ENCODE measurements around the gene MGMT.

Gene MGMT

DNA sequence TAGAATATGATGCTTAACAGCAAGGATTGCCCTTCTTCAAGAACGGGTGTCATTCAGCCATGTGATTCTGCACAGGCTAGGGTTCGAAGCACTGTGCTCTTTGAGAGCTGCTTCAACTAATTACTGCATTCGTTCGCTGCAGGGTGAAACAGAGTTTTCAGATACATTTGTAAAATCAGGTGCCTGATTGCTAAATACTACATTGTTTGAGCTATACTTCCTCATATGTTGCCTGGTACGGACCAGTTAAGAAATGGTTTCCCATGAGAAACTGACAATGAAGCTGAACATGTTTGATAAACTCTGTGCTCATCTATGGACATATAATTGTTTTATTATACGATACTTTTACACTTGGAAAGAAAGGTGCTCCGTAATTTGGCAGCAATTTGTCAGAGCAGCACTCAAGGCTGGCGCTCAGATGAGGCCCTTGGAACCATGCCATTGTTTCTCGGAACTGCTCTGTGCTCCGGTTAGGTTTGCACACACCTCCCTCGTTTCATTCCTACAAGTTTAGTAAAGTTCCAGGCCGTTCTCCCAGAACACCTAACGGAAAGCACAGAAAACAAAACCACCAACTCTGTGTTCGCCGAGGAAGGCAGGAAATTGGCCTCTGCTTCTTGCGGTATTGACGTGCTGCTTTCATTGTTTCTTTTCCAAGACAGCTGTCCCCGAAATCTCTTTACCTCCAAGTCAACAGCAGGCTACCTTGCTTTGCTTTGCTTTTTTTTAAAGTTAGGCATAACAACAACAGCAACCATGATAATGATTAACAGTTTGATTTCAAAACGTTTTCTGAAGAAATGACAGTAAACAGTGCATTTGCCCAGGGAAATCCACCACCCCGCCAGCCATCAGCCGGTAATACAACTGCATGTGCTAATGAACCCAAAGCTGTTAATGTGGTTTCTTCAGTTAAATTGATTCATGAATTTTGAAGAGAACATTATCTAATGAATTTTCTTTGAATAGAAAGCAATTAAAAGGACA lies 290.2 kb downstream of the MGMT start:
- H3K27ac ChIP-seq: no peak overlapping the region
- no peak for DNase-seq (ENCODE audit: low spot score)
- POLR2A ChIA-PET (ENCODE audit: low non-redundant PET): no interaction called here
- CTCF ChIA-PET: interaction anchor here (0.7 kb wide), 1 partner anchor 266 kb away, joined by 3 read pairs; no protein-coding TSS in a partner anchor
- TF ChIP-seq, protein P1, sequence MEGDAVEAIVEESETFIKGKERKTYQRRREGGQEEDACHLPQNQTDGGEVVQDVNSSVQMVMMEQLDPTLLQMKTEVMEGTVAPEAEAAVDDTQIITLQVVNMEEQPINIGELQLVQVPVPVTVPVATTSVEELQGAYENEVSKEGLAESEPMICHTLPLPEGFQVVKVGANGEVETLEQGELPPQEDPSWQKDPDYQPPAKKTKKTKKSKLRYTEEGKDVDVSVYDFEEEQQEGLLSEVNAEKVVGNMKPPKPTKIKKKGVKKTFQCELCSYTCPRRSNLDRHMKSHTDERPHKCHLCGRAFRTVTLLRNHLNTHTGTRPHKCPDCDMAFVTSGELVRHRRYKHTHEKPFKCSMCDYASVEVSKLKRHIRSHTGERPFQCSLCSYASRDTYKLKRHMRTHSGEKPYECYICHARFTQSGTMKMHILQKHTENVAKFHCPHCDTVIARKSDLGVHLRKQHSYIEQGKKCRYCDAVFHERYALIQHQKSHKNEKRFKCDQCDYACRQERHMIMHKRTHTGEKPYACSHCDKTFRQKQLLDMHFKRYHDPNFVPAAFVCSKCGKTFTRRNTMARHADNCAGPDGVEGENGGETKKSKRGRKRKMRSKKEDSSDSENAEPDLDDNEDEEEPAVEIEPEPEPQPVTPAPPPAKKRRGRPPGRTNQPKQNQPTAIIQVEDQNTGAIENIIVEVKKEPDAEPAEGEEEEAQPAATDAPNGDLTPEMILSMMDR (conservative IDR thresholded peaks at IDR 0.05; ENCODE audit: low read depth): no peak

DNA sequence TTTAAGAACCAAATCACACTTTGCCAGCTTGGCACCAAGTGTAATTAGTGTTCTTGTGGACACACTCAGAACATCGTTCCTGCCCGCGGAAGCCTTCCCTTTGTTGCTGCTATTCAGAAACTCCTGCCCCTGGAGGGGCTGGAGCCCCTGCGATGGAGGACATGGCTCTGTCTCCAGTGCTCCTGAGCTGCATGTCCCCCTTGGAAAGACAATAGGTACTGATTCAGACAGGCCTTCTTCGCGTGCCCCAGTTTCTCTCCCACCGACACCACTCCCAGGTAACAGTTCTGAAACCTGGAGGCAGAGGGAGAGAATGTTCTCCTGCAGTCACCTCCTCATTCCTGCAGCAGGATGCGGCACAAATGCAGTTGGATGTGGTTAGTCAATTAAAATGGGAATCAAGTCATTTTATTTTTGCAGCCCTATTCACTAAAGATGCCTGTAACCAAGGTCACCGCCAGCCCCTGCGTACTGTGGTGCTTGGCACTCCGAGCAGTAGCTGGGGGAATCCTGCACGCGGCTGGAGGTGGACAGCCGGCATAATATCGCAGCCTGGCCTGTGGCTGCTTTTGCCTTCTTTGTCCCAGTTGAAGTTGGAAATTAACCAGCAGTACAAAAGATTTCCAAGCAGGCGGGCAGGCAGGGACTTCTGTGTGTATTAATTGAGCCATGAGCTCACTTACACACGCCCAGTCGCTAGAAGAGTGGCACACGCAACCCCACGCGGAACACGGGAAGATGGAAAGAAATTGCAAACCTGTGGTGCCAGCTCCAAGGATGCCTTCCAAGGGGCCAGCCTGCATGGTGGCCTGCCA lies 291.4 kb downstream of the MGMT start:
- POLR2A ChIA-PET (ENCODE audit: low non-redundant PET): no interaction called here
- no peak for DNase-seq (ENCODE audit: low spot score)
- CTCF ChIA-PET: interaction anchor here (0.7 kb wide), 1 partner anchor 265 kb away, joined by 3 read pairs; no protein-coding TSS in a partner anchor
- H3K27ac ChIP-seq: no peak overlapping the region
- TF ChIP-seq, protein P1 (conservative IDR thresholded peaks at IDR 0.05; ENCODE audit: low read depth): no peak

DNA sequence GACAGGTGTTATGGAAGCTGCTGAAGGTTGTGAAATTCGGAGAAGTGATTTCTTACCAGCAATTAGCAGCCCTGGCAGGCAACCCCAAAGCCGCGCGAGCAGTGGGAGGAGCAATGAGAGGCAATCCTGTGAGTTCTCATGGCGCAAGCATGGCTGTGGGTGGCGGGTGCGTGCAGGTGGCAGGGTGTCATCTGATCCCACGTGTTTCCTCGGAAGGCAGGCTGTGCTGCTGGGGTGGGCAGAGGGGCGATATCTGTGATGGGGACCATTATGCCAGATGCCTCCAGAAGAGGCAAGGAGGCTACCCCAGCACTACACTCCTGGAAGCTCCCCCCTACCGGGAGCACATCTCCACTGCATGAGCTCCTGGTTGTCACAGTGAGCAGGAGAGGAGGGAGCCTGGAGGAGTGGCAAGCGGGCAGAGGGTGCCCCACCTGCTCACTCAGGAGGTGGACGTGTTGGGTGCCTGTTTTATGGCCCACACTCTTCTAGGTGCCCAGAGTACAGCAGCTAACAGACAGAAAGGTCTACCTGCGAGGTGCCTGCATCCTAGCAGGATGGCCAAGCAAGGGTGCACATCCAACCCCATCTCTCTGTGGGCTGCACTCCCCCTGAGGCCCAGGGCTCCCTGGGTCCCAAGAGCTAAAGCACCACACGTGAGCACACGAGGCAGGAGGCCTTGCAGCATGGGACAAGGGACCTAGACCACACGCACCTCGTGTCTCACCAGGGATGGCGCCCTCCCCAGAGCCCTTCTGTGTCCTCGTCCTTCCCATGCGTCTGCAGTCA lies 292.4 kb downstream of the MGMT start:
- TF ChIP-seq, protein P1 (conservative IDR thresholded peaks at IDR 0.05; ENCODE audit: low read depth): no peak
- DNase-seq (ENCODE audit: low spot score): no peak
- ChIA-PET CTCF (no interaction called here), POLR2A (ENCODE audit: low non-redundant PET) (no interaction called here)
- H3K27ac ChIP-seq: no peak overlapping the region

DNA sequence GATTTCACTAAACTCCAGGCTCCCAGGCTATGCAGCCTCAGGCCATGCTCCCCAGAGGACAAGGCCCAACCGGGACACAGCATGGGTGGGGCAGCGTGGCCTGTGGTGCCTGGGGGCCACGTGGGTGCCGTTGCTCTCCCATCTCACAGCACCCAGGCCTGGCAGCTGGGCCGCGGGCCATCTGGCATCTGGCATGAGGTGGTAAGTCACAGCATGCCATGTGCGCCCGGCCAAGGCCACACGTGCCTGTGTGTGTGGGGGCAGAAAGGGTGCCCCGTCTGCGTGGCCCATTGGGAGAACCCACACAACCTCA lies 292.9 kb downstream of the MGMT start:
- TF ChIP-seq, protein P1 (conservative IDR thresholded peaks at IDR 0.05; ENCODE audit: low read depth): no peak
- no peak for DNase-seq (ENCODE audit: low spot score)
- CTCF ChIA-PET: no interaction called here
- POLR2A ChIA-PET (ENCODE audit: low non-redundant PET): no interaction called here
- no peak overlapping the region for H3K27ac ChIP-seq

DNA sequence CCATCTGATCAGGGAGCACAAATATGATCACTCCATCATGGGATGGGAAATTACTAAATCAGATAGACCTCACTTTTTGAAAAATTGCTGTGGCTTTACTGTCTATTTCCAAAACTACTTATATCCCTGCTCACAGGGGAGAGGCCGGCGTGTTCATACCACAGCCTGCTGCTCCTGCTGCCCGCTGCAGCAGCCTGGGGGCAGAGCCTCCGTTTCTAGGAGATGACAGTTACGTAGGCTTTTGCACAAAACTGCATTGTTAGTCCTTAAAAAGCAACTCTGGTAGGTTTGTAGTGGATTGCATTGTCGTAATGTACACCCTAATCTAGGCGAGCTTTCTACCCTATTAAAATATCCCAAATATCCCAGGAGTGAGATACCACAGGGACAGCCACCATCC lies 293.4 kb downstream of the MGMT start:
- CTCF ChIA-PET: no interaction called here
- DNase-seq (ENCODE audit: low spot score): no peak
- TF ChIP-seq, protein P1 (conservative IDR thresholded peaks at IDR 0.05; ENCODE audit: low read depth): no peak
- POLR2A ChIA-PET (ENCODE audit: low non-redundant PET): no interaction called here
- H3K27ac ChIP-seq: no peak overlapping the region
